IPS DF 6.9 (cell line): Measurements from ENCODE around the gene VWF.
"Not testable (repeated sequence)": the region's sequence is repeated elsewhere in the genome, so short reads cannot be mapped to it uniquely, and the experiment has no call there.

Source experiments
- DNase-seq: peaks from one replicate; pipeline ENCODE4 v3.0.0-alpha.2; 2013; ENCODE audit warnings: low read depth, low spot score
- H3K27ac ChIP-seq: one replicate; pipeline ENCODE4 v1.5.1; 2013; ENCODE audit warnings: low read length, control low read depth
- H3K27me3 ChIP-seq: 2 replicates; pipeline ENCODE4 v1.6.1; 2013; ENCODE audit warnings: mild to moderate bottlenecking, low read length; ENCODE audit not compliant: control insufficient read depth, insufficient read depth
- H3K36me3 ChIP-seq: 2 replicates; pipeline ENCODE4 v1.6.1; 2013; ENCODE audit warnings: low read length; ENCODE audit not compliant: control insufficient read depth, insufficient read depth
- H3K4me1 ChIP-seq: 2 replicates; pipeline ENCODE4 v1.6.1; 2013; ENCODE audit warnings: low read length; ENCODE audit not compliant: control insufficient read depth, insufficient read depth
- H3K4me3 ChIP-seq: 2 replicates; pipeline ENCODE4 v1.5.1; 2013; ENCODE audit warnings: mild to moderate bottlenecking, low read length
- H3K9me3 ChIP-seq: 2 replicates; pipeline ENCODE4 v1.6.1; 2013; ENCODE audit warnings: low read length, inconsistent platforms; ENCODE audit not compliant: control insufficient read depth, insufficient read depth
- WGBS: extraction: QIAGEN DNeasy Blood & Tissue Kit; methylation state at CpG from one replicate; pipeline ENCODE4 v1.1.7; 2013; ENCODE audit warnings: mixed read lengths, missing lambda C conversion rate; ENCODE audit not compliant: insufficient read length, insufficient coverage; 5-methylcytosine and 5-hydroxymethylcytosine counted together

VWF gene

GRCh38 chr12:6036509-6036908 is 88.0 kb downstream of the VWF start:
- no peak for DNase-seq
- no peaks in the 10 kb centered on the region for H3K36me3 ChIP-seq
- no peaks in the 10 kb centered on the region for H3K27me3 ChIP-seq
- no peaks in the 10 kb centered on the region; the same call in 1 of the 2 replicates for H3K4me1 ChIP-seq
- no peaks in the 10 kb centered on the region for H3K9me3 ChIP-seq
- no peak overlapping the region for H3K27ac ChIP-seq
- WGBS, result no CpG with 5 or more reads among the region's 3 CpGs
- no peak overlapping the region for H3K4me3 ChIP-seq

GRCh38 chr12:6034596-6034995 is 89.9 kb downstream of the VWF start:
- no CpG with 5 or more reads among the region's 9 CpGs for WGBS

DNA sequence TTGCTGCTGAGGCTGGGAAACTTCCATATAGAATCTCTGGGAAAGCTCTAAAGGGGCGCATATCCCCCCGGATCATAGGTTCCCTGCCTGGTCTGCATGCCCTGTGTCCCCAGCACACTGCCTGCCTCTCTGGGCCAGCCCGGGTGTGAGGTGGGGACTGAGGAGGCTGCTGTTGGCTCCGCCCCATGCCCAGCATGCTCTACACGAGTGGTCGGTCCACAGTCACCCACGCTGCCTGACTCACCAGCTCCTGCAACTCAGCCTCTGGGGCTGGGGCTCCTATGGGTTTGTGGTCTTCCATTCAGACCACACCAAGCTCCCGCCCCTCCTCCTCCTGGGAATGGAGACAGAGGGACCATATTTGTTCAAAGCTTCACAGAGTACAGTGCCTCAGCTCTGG is 90.9 kb downstream of the VWF start:
- H3K27me3 ChIP-seq, result no peaks in the 10 kb centered on the region
- H3K4me3 ChIP-seq, result no peak overlapping the region
- DNase-seq, result no peak
- H3K4me1 ChIP-seq, result no peaks in the 10 kb centered on the region; the same call in 1 of the 2 replicates
- WGBS, result no CpG with 5 or more reads among the region's 8 CpGs
- no peak overlapping the region for H3K27ac ChIP-seq
- no peaks in the 10 kb centered on the region for H3K9me3 ChIP-seq
- no peaks in the 10 kb centered on the region for H3K36me3 ChIP-seq

More at GRCh38 chr12:6034596-6034995, 89.9 kb downstream of the VWF start:
- H3K9me3 ChIP-seq, result no peaks in the 10 kb centered on the region
- DNase-seq, result no peak
- no peaks in the 10 kb centered on the region; the same call in 1 of the 2 replicates for H3K4me1 ChIP-seq
- no peaks in the 10 kb centered on the region for H3K36me3 ChIP-seq
- no peaks in the 10 kb centered on the region for H3K27me3 ChIP-seq
- no peak overlapping the region for H3K4me3 ChIP-seq
- no peak overlapping the region for H3K27ac ChIP-seq

DNA sequence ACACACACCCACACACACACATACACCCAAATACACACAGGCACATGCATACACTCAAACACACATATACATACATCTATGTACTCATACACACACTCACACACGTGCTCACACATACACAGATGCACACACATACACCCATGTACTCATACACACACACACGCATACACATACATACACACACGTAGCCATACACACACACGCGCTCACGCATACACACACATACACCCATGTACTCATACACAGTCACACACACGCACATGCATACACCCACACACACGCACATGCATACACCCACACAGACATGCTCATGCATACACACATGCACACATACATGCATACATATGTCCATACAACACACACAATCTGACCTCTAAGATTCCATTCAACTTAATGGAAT is 91.7 kb downstream of the VWF start:
- Histone ChIP-seq H3K9me3 (no peaks in the 10 kb centered on the region), H3K36me3 (no peaks in the 10 kb centered on the region), H3K27me3 (no peaks in the 10 kb centered on the region), H3K4me3 (no peak overlapping the region), H3K27ac (no peak overlapping the region), H3K4me1 (no peaks in the 10 kb centered on the region)
- no peak for DNase-seq
- 100% methylated on average over 6 of the region's 8 CpGs for WGBS

DNA sequence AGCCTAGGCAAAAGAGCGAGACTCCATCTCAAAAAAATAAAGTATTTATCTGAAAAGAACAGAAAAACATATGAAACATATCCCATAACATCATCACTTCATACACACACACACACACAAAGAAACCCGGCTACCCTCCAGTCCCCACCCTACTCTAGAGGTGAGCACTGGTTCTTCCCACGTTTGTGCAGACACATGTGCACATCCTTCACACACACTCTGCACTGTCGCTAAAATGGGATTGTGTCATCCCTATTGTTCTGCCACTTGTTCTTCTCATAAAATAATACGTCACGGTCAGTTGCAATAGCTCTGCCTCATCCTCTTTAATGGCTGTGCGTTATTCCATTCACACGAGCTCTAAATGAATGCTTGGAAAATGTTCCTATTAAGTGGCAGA is 93.5 kb downstream of the VWF start:
- Histone ChIP-seq H3K4me1 (no peaks in the 10 kb centered on the region), H3K9me3 (no peaks in the 10 kb centered on the region), H3K36me3 (no peaks in the 10 kb centered on the region), H3K27ac (no peak overlapping the region), H3K4me3 (no peak overlapping the region), H3K27me3 (no peaks in the 10 kb centered on the region)
- WGBS, result no CpG with 5 or more reads among the region's 8 CpGs
- DNase-seq, result no peak

- WGBS, result no CpG with 5 or more reads among the region's 3 CpGs
These were observed 94.4 kb downstream of the VWF start for GRCh38 chr12:6030081-6030480.

GRCh38 chr12:6029401-6029800 is 95.1 kb downstream of the VWF start:
- no peak overlapping the region for H3K27ac ChIP-seq
- WGBS, result no CpG with 5 or more reads among the region's 5 CpGs

More at GRCh38 chr12:6030081-6030480, 94.4 kb downstream of the VWF start:
- H3K27me3 ChIP-seq, result no peaks in the 10 kb centered on the region
- no peak overlapping the region for H3K4me3 ChIP-seq
- DNase-seq, result no peak
- no peak overlapping the region for H3K27ac ChIP-seq
- H3K4me1 ChIP-seq, result no peaks in the 10 kb centered on the region
- H3K36me3 ChIP-seq, result no peaks in the 10 kb centered on the region
- no peaks in the 10 kb centered on the region for H3K9me3 ChIP-seq

GRCh38 chr12:6026998-6027397 is 97.5 kb downstream of the VWF start:
- H3K9me3 ChIP-seq, result no peaks in the 10 kb centered on the region
- no peaks in the 10 kb centered on the region; the same call in 1 of the 2 replicates for H3K4me1 ChIP-seq
- H3K27ac ChIP-seq, result no peak overlapping the region
- H3K4me3 ChIP-seq, result no peak overlapping the region
- no peaks in the 10 kb centered on the region for H3K36me3 ChIP-seq
- no CpG with 5 or more reads among the region's 6 CpGs for WGBS
- no peaks in the 10 kb centered on the region for H3K27me3 ChIP-seq
- no peak for DNase-seq

More at GRCh38 chr12:6029401-6029800, 95.1 kb downstream of the VWF start:
- no peak for DNase-seq
- Histone ChIP-seq H3K36me3 (no peaks in the 10 kb centered on the region), H3K27me3 (no peaks in the 10 kb centered on the region), H3K4me1 (no peaks in the 10 kb centered on the region), H3K9me3 (no peaks in the 10 kb centered on the region), H3K4me3 (no peak overlapping the region)

- not testable (repeated sequence) for H3K4me1 ChIP-seq, H3K4me3 ChIP-seq, DNase-seq, H3K27me3 ChIP-seq, H3K27ac ChIP-seq, H3K36me3 ChIP-seq, H3K9me3 ChIP-seq
- no CpG with 5 or more reads among the region's 9 CpGs for WGBS
These were observed 98.7 kb downstream of the VWF start for GRCh38 chr12:6025703-6026298.

DNA sequence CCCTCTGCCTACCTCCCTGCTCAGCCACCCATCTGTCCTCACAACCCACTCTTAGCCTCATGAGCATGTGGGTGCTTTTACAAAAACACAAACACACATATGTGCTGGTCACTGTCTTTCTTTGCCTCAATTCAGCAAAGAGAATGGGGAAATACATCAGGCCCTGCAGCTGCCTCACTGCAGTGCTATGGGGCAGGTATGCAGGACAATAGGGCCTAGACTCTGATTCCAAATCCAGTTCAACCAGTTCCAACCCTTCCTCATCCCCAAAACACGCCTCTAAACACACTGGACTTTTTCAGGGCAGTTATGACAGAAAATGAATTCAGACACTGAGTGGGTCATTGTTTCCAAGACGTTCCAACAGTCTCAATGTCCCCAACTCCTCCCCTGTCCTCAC is 100.4 kb downstream of the VWF start:
- no CpG with 5 or more reads among the region's 2 CpGs for WGBS
- H3K36me3 ChIP-seq, H3K27ac ChIP-seq, H3K4me3 ChIP-seq, H3K9me3 ChIP-seq, H3K27me3 ChIP-seq, H3K4me1 ChIP-seq, DNase-seq: not testable (repeated sequence)

DNA sequence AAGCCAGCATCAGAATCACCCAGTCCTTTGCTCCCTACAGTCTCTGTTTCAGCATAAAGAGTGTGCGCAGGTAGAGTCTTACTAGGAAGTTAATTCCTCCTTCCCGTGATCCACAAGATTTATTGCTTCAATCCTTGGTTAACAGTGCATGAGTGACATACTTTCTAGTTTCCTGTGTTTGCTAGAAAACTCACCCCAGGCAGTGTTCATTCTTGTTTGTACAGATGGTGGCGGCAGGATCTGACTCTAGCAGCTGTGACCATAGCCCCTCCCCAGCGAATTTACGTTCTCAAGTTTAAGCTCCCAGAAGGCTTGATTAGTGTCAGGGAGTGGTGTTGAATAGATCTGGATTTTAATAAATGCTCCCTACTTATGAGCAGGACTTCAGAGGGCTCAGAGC is 103.5 kb downstream of the VWF start:
- H3K27ac ChIP-seq, result no peak overlapping the region
- WGBS, result no CpG with 5 or more reads among the region's 5 CpGs
- DNase-seq, result no peak

More for the DNA sequence above, 103.5 kb downstream of the VWF start:
- no peak overlapping the region for H3K4me3 ChIP-seq
- H3K9me3 ChIP-seq, result no peaks in the 10 kb centered on the region
- H3K4me1 ChIP-seq, result no peaks in the 10 kb centered on the region; the same call in 1 of the 2 replicates
- no peaks in the 10 kb centered on the region for H3K36me3 ChIP-seq
- H3K27me3 ChIP-seq, result no peaks in the 10 kb centered on the region
